Stimulated activated CD8-positive, alpha-beta memory T cell treated with anti-CD3 and anti-CD28 coated beads, Interleukin-12 subunit alpha, Interleukin-12 subunit beta, amount 100 ng/mL, for 1 hour (primary cell): ENCODE data around the gene CCNDBP1.
"Not testable (repeated sequence)": the region's sequence is repeated elsewhere in the genome, so short reads cannot be mapped to it uniquely, and the experiment has no call there.

Experiments
- DNase-seq: peaks from one replicate; pipeline ENCODE4 v3.0.0-alpha.2; 2020; ENCODE audit warnings: low read depth

CCNDBP1 gene

GRCh38 chr15:43193710-43194109, 8.5 kb downstream of the CCNDBP1 start:
- DNase-seq, result no peak

DNA sequence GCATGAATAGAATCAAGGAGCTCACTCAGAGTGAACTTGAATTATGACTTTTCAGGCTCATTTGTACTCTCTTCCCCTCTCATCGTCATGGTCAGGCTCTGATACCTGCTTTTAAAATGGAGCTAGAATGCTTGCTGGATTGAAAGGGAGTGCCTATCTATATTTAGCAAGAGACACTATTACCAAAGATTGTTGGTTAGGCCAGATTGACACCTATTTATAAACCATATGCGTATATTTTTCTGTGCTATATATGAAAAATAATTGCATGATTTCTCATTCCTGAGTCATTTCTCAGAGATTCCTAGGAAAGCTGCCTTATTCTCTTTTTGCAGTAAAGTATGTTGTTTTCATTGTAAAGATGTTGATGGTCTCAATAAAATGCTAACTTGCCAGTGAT, 9.6 kb downstream of the CCNDBP1 start:
- DNase-seq, result no peak

DNA sequence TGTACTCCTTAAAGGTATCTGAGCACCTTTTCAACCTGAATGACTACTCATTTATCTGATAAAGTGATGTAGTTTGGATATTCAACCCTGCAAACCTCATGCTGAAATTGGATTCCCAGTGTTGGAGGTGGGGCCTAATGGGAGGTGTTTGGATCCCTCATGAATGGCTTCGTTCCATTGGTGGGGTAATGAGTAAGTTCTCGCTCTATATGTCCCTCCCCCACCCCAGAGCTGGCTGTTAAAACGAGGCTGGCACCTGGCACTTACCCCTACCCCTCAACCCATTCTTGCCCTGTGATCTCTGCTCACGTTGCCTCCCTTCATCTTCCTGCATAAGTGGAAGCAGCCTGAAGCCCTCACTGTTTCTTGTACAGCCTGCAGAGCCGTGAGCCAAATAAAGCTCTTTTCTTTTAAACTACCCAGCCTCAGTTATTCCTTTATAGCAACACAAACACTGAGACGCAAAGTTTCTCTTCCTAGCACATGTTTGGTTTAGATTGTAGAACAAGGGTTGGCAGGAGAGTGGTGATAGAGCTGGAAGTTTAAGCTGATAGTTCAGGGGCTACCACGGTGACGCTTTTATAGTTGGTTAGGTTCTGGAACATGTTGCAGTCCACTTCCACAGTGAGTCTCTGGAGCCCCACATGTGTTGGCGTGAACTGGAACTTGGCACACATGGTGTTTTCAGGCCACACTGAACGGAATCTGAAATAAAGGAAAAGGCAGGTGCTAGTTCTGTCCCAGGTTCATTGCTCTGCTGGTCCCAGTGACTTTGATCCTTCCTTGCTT, 11.8 kb downstream of the CCNDBP1 start:
- DNase-seq, result no peak

DNA sequence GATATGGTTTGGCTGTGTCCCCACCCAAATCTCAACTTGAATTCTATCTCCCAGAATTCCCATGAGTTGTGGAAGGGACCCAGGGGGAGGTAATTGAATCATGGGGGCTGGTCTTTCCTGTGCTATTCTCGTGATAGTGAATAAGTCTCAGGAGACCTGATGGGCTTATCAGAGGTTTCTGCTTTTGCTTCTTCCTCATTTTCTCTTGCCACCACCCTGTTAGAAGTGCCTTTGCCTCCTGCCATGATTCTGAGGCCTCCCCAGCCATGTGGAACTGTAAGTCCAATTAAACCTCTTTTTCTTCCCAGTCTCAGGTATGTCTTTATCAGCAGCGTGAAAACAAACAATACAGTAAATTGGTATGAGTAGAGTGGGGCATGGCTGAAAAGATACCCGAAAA, 12.6 kb downstream of the CCNDBP1 start:
- not testable (repeated sequence) for DNase-seq

DNA sequence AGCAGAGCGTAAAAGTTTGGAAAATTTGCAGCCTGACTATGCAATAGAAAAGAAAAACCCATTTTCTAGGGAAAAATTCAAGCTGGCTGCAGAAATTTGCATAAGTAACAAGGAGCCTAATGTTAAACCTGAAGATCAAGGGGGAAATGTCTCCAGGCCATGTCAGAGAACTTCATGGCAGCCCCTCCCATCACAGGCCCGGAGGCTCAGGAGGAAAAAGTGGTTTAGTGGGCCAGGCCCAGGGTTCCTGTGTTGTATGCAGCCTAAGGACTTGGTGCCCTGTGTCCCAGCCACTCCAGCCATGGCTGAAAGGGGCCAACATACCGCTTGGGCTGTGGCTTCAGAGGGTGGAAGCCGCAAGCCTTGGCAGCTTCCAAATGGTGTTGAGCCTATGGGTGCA, 13.4 kb downstream of the CCNDBP1 start:
- DNase-seq, result not testable (repeated sequence)

DNA sequence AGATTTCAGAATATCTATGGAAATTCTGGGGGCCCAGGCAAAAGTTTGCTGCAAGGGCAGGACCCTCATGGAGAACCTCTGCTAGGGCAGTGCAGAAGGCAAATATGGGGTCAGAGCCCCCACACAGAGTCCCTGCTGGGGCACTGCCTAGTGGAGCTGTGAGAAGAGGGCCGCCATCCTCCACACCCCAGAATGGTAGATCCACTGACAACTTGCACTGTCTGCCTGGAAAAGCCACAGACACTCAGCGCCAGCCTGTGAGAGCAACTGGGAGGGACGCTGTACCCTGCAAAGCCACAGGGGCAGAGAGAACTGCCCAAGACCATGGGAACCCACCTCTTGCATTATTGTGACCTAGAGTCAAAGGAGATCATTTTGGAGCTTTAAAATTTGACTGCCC, 13.8 kb downstream of the CCNDBP1 start:
- DNase-seq, result no peak

DNA sequence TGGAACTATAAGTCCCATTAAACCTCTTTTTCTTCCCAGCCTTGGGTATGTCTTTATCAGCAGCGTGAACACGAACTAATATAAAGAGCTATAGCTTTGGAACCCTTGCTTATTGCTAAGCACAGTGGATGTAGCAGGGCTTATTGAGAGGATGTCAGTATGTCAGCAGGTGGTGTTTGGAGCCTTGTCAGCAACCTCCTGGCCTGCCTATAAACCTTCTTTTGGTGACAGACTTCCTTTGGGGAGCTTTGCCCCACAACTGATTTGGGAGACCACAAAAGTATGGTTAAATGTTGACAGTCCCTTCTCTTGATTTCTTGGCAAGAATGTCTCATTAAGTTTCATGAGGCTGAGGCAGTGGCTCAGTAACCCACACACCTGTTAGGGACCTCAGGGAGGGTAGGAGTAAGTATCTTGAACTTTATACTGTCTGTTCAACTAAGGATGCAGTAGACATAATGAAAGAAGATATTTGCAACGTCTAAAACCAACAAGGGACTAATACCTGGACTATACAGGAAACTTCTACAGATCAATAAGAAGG, 14.8 kb downstream of the CCNDBP1 start:
- no peak for DNase-seq

- DNase-seq, result peak; percentile 27
Observed at GRCh38 chr15:43204016-43204901, 19.1 kb downstream of the CCNDBP1 start.

- DNase-seq, result no peak
Observed at GRCh38 chr15:43206054-43206453, 20.9 kb downstream of the CCNDBP1 start.

- no peak for DNase-seq
Observed at GRCh38 chr15:43207024-43207423, 21.8 kb downstream of the CCNDBP1 start.

GRCh38 chr15:43208052-43209002, 23.1 kb downstream of the CCNDBP1 start:
- no peak for DNase-seq

DNA sequence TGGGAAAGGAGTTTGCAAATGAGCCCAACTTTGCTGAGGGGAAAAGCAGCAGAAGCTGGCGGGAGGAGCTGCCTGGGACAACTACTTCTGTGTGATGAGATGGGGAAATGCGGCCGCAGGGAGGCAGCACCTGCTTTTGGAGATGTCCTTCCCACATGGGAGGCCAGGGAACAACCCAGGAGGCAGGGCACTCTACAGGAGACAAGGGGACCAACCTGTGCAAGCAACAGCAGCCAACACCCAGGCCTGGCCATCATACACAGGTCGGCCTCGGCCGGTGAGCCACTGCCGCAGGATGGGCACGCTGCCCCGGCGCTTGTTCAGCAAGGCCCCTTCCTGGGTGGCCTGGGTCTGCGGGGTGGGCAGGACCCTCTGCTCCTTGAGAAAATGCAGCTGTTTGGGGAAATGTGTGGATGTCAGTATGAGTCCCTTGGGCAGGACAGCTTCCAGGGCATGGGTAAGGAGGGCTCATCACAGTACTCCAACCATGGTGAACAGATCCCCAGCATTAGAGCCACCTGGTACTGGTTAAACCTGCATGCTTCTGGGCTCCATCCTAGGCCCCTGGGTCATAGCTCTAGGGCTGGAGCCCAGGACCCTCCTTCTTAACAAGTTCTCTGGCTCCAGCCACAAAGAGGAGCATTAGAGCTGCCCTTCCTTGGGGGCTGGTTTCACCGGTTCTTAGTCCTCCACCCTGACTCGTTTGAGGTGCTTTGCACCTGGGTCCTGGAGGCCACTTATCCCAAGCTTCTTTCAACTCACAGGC, 24.0 kb downstream of the CCNDBP1 start:
- DNase-seq, result no peak

- DNase-seq, result no peak
Observed at GRCh38 chr15:43210172-43210745, 25.1 kb downstream of the CCNDBP1 start.

GRCh38 chr15:43210807-43211206, 25.6 kb downstream of the CCNDBP1 start:
- no peak for DNase-seq

DNA sequence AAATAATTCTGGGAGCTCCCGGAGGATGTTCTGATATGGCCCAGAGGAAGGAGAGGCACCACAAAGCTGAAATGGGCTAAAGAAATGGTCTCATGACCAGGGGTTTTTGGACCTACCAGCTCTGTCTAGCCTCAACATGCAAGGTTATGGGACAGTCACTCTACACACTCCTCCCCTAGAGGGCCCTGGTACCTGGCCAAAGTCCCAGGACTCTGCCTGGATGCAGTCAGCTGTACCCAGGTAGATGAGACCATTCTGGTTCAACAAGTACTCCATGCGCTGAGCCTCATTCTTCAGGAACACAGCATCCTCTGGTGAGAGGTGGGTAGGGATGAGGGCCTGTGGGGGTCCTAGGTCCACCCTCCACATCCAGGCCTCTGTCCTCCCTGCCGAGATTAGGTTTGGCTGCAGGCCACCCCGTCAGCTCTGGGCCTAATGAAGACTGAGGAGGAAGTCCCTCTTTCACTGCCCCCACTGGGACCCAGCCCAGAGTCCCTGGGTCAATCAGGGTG, 26.1 kb downstream of the CCNDBP1 start:
- DNase-seq, result no peak

- no peak for DNase-seq
Observed at GRCh38 chr15:43212299-43212698, 27.1 kb downstream of the CCNDBP1 start.

- no peak for DNase-seq
Observed at GRCh38 chr15:43212951-43213350, 27.7 kb downstream of the CCNDBP1 start.

DNA sequence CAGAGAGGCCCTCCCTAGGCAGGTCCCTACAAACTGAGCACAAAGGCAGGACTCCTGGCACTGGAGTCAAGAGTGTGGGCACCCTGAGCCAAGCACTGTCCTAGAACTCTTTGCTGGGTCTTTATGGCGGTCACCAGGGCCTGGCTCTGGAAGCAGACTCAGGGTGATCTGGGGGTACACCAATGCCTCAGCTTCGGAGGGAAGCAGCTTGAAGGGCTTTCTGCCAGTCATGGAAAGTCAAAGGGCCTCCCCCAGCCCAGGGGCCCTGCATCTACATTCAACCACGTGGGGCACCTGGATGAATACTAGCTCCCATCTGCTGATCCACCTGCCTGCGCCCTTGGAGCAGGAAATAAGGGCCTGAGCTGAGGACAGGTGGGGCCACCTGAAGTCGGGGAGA, 28.3 kb downstream of the CCNDBP1 start:
- no peak for DNase-seq

GRCh38 chr15:43214169-43214568, 29.0 kb downstream of the CCNDBP1 start:
- DNase-seq, result no peak

DNA sequence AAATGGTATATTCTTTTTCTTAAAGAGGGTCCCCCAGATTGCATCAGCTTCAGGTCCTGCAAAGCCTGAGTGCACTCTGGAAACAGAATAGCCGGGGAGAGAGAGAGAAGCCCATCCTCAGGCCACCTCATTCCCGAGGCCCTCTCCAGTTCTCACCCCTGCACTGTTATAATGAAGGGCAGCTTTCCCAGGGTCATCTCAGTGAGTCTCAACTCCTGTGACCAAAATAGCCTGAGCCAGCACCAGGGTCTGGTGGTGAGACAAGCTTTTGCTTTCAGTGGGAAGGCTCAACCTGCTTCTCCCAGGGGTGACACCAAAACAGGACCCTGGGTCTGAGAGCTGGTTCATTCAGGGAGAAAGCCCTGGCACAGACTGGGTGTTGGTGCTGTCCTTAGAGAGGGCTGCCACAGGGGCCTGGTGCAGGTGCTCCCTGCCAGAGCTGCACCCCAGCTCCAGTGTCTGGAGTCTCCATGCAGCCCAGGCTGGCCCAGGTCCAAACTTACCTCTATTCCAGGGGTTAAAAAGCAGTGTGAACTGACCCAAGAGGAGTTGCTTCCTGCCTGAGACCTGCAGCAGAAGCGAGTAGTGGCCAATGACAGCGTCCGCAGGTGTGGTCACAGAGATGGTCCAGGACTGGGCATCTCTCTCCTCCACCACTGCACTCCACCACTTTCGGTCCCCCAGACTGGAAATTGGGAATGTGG, 29.5 kb downstream of the CCNDBP1 start:
- no peak for DNase-seq
